GM12874 (cell line): ENCODE results near the gene RRP8.

ENCODE experiments used
- TF ChIP-seq, protein P1 (sequence below): IDR thresholded peaks from 2 replicates; pipeline ENCODE4 v1.5.1; 2011; ENCODE audit warnings: low read depth, mild to moderate bottlenecking, control low read depth, low read length, moderate library complexity; ENCODE audit not compliant: insufficient read depth

Gene RRP8

DNA sequence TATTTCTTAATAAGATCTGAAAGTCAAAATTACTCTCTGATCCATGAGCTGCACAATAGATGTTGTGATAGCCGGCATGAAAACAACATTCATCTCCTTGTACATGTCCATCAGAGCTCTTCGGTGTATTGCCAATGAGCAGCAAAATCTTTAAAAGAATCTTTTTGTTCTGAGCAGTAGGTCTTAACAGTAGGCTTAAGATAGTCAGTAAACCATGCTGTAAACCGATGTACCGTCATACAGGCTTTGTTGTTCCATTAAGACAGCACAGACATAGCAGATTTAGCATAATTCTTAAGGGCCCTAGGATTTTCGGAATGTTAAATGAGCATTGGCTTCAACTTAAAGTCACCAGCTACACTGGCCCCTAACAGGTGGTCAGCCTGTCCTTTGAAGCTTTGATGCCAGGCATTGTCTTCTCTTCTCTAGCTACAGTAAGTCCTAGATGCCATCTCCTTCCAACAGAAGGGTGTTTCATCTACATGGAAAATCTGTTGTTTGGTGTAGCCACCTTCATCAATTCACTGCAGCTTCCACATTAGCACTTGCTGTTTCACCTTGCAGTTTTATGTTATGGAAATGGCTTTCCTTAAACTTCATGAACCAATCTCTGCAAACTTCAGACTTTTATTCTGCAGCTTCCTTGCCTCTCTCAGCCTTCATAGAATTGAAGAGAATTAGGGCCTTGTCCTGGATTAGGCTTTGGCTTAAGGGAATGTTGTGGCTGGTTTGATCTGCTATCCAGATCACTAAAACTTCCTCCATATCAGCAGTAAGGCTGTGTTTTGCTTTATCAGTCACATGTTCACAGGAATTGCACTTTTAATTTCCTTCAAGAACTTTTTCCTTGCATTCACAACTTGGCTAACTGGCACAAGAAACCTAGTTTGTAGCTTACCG, 28.4 kb downstream of the RRP8 start:
- TF ChIP-seq, protein P1, sequence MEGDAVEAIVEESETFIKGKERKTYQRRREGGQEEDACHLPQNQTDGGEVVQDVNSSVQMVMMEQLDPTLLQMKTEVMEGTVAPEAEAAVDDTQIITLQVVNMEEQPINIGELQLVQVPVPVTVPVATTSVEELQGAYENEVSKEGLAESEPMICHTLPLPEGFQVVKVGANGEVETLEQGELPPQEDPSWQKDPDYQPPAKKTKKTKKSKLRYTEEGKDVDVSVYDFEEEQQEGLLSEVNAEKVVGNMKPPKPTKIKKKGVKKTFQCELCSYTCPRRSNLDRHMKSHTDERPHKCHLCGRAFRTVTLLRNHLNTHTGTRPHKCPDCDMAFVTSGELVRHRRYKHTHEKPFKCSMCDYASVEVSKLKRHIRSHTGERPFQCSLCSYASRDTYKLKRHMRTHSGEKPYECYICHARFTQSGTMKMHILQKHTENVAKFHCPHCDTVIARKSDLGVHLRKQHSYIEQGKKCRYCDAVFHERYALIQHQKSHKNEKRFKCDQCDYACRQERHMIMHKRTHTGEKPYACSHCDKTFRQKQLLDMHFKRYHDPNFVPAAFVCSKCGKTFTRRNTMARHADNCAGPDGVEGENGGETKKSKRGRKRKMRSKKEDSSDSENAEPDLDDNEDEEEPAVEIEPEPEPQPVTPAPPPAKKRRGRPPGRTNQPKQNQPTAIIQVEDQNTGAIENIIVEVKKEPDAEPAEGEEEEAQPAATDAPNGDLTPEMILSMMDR: no peak

- TF ChIP-seq, protein P1: no peak
Observed at GRCh38 chr11:6572215-6572614, 31.2 kb downstream of the RRP8 start.

DNA sequence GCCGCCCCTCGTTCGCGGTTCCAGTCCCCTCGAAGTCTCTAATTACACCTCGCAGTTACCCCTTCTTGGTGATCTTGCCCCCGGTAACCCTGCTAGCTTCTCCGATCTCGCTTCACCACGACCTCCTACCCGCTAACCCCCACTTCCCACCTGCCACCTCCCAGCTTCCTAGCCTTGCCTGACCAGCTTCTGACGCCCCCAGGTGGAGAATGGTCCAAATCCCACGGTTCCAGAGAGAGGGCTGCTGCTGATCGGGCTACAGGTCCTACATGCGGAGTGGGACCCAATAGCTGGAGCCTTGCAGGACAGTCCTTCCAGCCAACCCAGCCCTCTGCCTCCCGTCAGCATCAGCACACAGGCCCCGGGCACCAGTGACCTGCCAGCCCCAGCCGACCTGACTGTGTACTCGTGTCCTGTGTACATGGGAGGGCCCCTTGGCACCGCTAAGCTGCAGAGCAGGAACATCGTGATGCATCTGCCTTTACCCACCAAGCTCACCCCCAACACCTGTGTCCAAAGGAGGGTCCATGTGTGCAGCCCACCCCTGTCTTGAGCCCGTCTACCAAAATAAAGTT, 31.9 kb downstream of the RRP8 start:
- TF ChIP-seq, protein P1: no peak

GRCh38 chr11:6570691-6571427, 32.6 kb downstream of the RRP8 start:
- TF ChIP-seq, protein P1: no peak

GRCh38 chr11:6569706-6570105, 33.7 kb downstream of the RRP8 start:
- TF ChIP-seq, protein P1: no peak

DNA sequence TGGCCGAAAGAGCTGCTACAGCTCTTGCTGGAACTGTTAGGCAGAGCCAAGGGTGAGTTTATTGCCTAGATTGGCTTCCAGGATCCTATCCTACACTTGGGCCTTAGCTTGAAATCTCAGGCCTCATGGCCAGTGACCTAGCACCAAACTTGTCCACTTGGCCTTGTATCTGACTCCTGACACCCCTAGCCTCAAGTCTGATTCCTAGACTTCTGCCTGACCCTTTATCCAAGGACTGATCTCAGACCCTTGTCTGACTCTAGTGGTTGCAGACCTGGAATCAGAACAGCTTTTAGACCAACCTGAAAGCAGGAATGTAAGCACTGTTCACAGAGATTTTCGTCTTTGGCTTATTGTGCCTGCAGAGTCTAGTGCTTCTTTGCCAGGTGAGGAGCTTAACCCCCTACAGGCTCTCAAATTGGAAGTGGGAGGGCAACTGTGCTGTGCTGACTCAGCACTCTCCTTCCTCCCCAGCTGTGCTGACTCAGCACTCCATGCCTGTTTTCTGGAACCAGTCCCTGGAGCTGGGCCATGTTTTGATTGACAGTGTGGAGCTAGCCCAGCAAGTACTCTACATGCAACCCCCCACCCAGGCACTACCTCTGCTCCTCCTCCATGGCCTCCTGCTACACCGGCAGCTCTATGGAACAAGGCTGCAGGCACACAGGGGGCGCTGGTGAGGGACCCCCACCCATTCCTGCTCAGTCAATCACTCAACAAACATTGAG, 35.1 kb downstream of the RRP8 start:
- TF ChIP-seq, protein P1: no peak
